GM12878 (cell line): ENCODE results near the gene DACH1.

Experiments used
- ATF3 ChIP-seq: IDR thresholded peaks from 2 replicates; pipeline ENCODE4 v1.6.1; 2011; ENCODE audit warnings: low read depth, mild to moderate bottlenecking, low read length, moderate library complexity, borderline replicate concordance; ENCODE audit errors: extremely low read depth
- CTCF ChIP-seq, 3 experiments: IDR thresholded peaks in 2 of 3; conservative IDR thresholded peaks in 1 of 3; 2 replicates each; pipeline ENCODE4 v1.5.1; 2011; ENCODE audit warnings: low read depth in 3 of 3, low read length in 3 of 3, mild to moderate bottlenecking in 3 of 3, control low read depth in 2 of 3, moderate library complexity in 2 of 3, inconsistent platforms in 1 of 3, mixed read lengths in 1 of 3; ENCODE audit not compliant: control insufficient read depth in 2 of 3, insufficient read depth in 1 of 3; ENCODE audit errors: extremely low read depth in 1 of 3
- E2F4 ChIP-seq: IDR thresholded peaks from 2 replicates; pipeline ENCODE4 v1.6.1; 2012; ENCODE audit warnings: low read depth, low read length, improper control_type of control experiment
- FOXK2 ChIP-seq: fragments of 450-650 bp; IDR thresholded peaks from 2 replicates; pipeline ENCODE4 v1.6.1; 2017; ENCODE audit warnings: mild to moderate bottlenecking, moderate library complexity
- HCFC1 ChIP-seq: fragments of 150-350 bp; IDR thresholded peaks from 2 replicates; pipeline ENCODE4 v1.6.1; 2014; ENCODE audit warnings: low read length
- POLR2A ChIP-seq: IDR thresholded peaks from 2 replicates; pipeline ENCODE4 v1.6.1; 2011; ENCODE audit warnings: low read depth, mild to moderate bottlenecking, low read length
- RB1 ChIP-seq: fragments of 450-650 bp; formaldehyde crosslinking; IDR thresholded peaks from 2 replicates; pipeline ENCODE4 v1.6.1; 2017; ENCODE audit warnings: mild to moderate bottlenecking, borderline replicate concordance

- TF ChIP-seq POLR2A: no peak
- no peak for TF ChIP-seq CTCF (IDR thresholded peaks at IDR 0.05 in 2 of 3, conservative IDR thresholded peaks at IDR 0.05 in 1 of 3; ENCODE audit: control insufficient read depth in 2 of 3, extremely low read depth in 1 of 3, insufficient read depth in 1 of 3, low read depth in 3 of 3, low read length in 3 of 3)
- no peak for TF ChIP-seq ATF3
- TF ChIP-seq HCFC1: no peak
- no peak for TF ChIP-seq RB1
- no peak for TF ChIP-seq FOXK2
- no peak for TF ChIP-seq E2F4
These were observed 93.5 kb downstream of the DACH1 start for GRCh38 chr13:71773531-71773930.
